Activated T-cell treated with anti-CD3 and anti-CD28 coated beads, Interleukin-2, amount 50 U/mL, for 72 hours (primary cell): ENCODE results near the gene STRN. TPM values are rescaled to one million over a fixed set of nuclear protein-coding genes. Genes with fewer than 3 reads are reported as not detected.
"Not testable (repeated sequence)": the region's sequence is repeated elsewhere in the genome, so short reads cannot be mapped to it uniquely, and the experiment has no call there.

Source experiments
- ATAC-seq, 2 donors: fragments of 150-1000 bp; cut with Tn5 transposase; replicated peaks in 1 of 2; 2 replicates each; pipeline ENCODE4 v1.10.0; 2021; ENCODE audit warnings: moderate library complexity in 2 of 2, mild to moderate bottlenecking in 1 of 2
- DNase-seq, 2 donors: peaks; one replicate each; pipeline ENCODE4 v3.0.0; 2021 to 2022; ENCODE audit warnings: mixed read lengths in 1 of 2
- H3K27ac Mint-ChIP-seq: one replicate; pipeline ENCODE4 v1.8.0; 2022; ENCODE audit warnings: mild to moderate bottlenecking, moderate library complexity, mixed read lengths
- H3K27me3 Mint-ChIP-seq: one replicate; pipeline ENCODE4 v1.8.0; 2022; ENCODE audit warnings: low read depth, mixed read lengths
- H3K36me3 Mint-ChIP-seq, 2 donors: one replicate each; pipeline ENCODE4 v1.8.0; 2022; ENCODE audit warnings: mixed read lengths in 2 of 2, mild to moderate bottlenecking in 1 of 2; ENCODE audit not compliant: insufficient read depth in 2 of 2
- H3K4me1 Mint-ChIP-seq: one replicate; pipeline ENCODE4 v1.8.0; 2022; ENCODE audit warnings: low read depth, mixed read lengths
- H3K4me3 Mint-ChIP-seq, 2 donors: one replicate each; pipeline ENCODE4 v1.8.0; 2022; ENCODE audit warnings: mild to moderate bottlenecking in 2 of 2, mixed read lengths in 2 of 2, moderate library complexity in 2 of 2
- H3K9me3 Mint-ChIP-seq, 2 donors: one replicate each; pipeline ENCODE4 v1.8.0; 2022; ENCODE audit warnings: mixed read lengths in 2 of 2
- total RNA-seq, 2 donors: library from RNA; stranded (reverse); gene quantifications; one replicate each; pipeline ENCODE4 v1.2.3, GENCODE V29; 2022

STRN gene
- total RNA-seq, 2 donors from 2014 or later, result 34.1 to 41.7 TPM

- no peak overlapping the region for H3K27ac Mint-ChIP-seq
These were observed 11.2 kb downstream of the STRN start for GRCh38 chr2:36954977-36955607.

GRCh38 chr2:36952748-36953197, 13.6 kb downstream of the STRN start:
- Mint-ChIP-seq H3K4me3 (no peak overlapping the region), H3K36me3 (no peaks in the 10 kb centered on the region), H3K4me1 (peaks cover 46% of the 10 kb centered on the region), H3K27ac (no peak overlapping the region), H3K27me3 (no peaks in the 10 kb centered on the region), H3K9me3 (no peaks in the 10 kb centered on the region)
- ATAC-seq (no peak), DNase-seq (no peak)

More at GRCh38 chr2:36954977-36955607, 11.2 kb downstream of the STRN start:
- Mint-ChIP-seq H3K4me3 (no peak overlapping the region), H3K9me3 (no peaks in the 10 kb centered on the region), H3K36me3 (peaks cover 0 to 5% of the 10 kb centered on the region in 2 donors), H3K27me3 (no peaks in the 10 kb centered on the region), H3K4me1 (peaks cover 56% of the 10 kb centered on the region)
- ATAC-seq (no peak), DNase-seq (no peak)

- H3K36me3 Mint-ChIP-seq, result no peaks in the 10 kb centered on the region
- peak overlapping the region; percentile 22 for H3K27ac Mint-ChIP-seq
- DNase-seq, result no peak
- ATAC-seq, result peak in 1 of 2 donors; percentile 39
- no peaks in the 10 kb centered on the region for H3K9me3 Mint-ChIP-seq
- peaks cover 46% of the 10 kb centered on the region for H3K4me1 Mint-ChIP-seq
- no peak overlapping the region for H3K4me3 Mint-ChIP-seq
- no peaks in the 10 kb centered on the region for H3K27me3 Mint-ChIP-seq
These were observed 14.8 kb downstream of the STRN start for GRCh38 chr2:36951574-36951973.

DNA sequence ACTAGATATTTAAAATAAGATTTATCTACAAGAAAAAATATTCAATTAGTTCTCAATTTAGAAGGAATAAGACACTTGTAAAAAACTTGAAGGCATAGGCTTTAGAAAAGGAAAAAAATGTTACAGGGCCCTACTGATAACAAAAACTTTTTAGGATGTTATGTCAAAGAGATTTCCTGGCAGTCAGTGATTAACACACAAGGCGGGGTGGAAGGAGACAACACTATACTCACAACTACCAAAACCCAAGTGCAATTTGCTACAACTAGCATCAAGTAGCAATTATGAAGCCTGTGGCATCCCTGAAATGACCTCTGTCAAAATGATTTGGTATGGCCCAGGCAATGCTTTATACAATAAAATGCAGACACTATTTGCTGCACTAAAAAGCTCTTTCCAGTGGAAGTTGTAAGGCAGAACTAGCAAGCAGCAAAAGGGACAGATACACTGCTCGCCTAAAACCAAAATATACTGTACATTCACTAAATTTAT, 15.3 kb downstream of the STRN start:
- Mint-ChIP-seq H3K27ac (peak overlapping the region; percentile 22), H3K9me3 (no peaks in the 10 kb centered on the region), H3K4me3 (no peak overlapping the region), H3K36me3 (no peaks in the 10 kb centered on the region), H3K4me1 (peaks cover 46% of the 10 kb centered on the region), H3K27me3 (no peaks in the 10 kb centered on the region)
- no peak for ATAC-seq
- no peak for DNase-seq

GRCh38 chr2:36949845-36950244, 16.5 kb downstream of the STRN start:
- H3K4me1 Mint-ChIP-seq, result peaks cover 39% of the 10 kb centered on the region
- no peaks in the 10 kb centered on the region for H3K36me3 Mint-ChIP-seq
- H3K4me3 Mint-ChIP-seq, result peak overlapping the region; percentile 7 to 34
- ATAC-seq (no peak), DNase-seq (no peak)
- peak overlapping the region; percentile 38 for H3K27ac Mint-ChIP-seq
- no peaks in the 10 kb centered on the region for H3K9me3 Mint-ChIP-seq
- H3K27me3 Mint-ChIP-seq, result no peaks in the 10 kb centered on the region

DNA sequence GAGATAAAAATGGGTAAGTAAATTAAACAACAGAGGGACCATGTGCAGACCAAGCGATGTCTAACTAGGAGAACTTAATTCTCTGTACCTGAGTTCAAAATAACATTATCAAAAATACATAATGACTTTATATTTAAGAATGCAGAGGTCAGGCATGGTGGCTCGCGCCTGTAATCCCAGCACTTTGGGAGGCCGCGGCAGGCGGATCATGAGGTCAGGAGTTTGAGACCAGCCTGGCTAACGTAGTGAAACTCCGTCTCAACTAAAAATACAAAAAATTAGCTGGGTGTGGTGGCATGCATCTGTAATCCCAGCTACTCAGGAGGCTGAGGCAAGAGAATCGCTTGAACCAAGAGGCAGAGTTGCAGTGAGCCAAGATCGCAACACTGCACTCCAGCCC, 21.1 kb downstream of the STRN start:
- H3K4me3 Mint-ChIP-seq, ATAC-seq, DNase-seq, H3K27me3 Mint-ChIP-seq, H3K36me3 Mint-ChIP-seq, H3K9me3 Mint-ChIP-seq, H3K27ac Mint-ChIP-seq: not testable (repeated sequence)
- peaks cover 13% of the 10 kb centered on the region for H3K4me1 Mint-ChIP-seq

- DNase-seq (no peak), ATAC-seq (no peak)
- Mint-ChIP-seq H3K4me1 (peaks cover 2% of the 10 kb centered on the region), H3K36me3 (peaks cover 0 to 5% of the 10 kb centered on the region in 2 donors), H3K4me3 (no peak overlapping the region), H3K27me3 (no peaks in the 10 kb centered on the region), H3K9me3 (no peaks in the 10 kb centered on the region), H3K27ac (no peak overlapping the region)
These were observed 24.5 kb downstream of the STRN start for GRCh38 chr2:36941867-36942266.

DNA sequence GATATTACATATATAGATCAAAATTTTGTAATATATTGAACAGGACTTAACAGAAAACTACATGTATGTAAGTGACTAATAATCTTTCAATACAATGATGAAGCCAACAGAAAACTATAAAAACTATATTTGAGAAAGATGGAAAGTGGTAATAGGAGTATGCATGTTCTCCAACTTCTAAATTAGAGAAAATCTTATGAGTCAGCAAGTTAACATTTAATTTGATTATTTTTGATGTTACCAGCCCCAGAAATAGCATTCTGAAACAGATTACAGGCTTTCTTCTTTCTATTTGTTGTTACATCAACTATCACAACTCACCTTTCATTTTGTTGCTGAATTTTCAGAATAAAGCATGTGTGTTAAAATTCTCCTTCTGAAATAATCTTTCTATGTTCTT, 29.8 kb downstream of the STRN start:
- H3K4me3 Mint-ChIP-seq, H3K4me1 Mint-ChIP-seq, DNase-seq, H3K27ac Mint-ChIP-seq, ATAC-seq, H3K36me3 Mint-ChIP-seq, H3K27me3 Mint-ChIP-seq, H3K9me3 Mint-ChIP-seq: not testable (repeated sequence)

GRCh38 chr2:36931688-36932087, 34.6 kb downstream of the STRN start:
- not testable (repeated sequence) for H3K9me3 Mint-ChIP-seq, ATAC-seq, DNase-seq, H3K4me3 Mint-ChIP-seq, H3K36me3 Mint-ChIP-seq, H3K27me3 Mint-ChIP-seq, H3K27ac Mint-ChIP-seq
- H3K4me1 Mint-ChIP-seq, result peaks cover 12% of the 10 kb centered on the region

DNA sequence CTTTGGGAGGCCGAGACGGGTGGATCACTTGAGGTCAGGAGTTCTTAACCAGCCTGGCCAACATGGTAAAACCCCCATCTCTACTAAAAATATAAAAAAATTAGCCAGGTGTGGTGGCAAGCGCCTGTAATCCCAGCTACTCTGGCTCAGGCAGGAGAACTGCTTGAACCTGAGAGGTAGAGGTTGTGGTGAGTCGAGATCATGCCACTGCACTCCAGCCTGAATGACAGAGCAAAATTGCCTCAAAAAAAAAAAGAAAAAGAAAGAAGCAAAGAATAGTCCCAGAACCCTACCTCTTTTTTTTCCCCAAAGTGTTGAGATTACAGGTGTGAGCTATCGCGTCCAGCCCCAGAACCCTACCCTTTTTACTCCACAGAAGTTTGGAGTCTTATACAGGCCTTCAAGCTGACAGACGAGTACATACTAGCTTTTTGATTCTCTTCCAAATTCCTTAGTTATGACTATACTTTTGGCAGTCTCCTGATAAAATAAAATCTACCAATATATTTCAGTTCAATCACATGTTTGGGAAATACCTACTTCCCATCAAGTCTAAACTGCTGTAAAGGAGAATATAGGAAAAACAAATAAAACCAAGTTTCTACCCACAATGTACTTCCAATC, 35.4 kb downstream of the STRN start:
- H3K4me1 Mint-ChIP-seq, result peaks cover 18% of the 10 kb centered on the region
- H3K9me3 Mint-ChIP-seq, H3K36me3 Mint-ChIP-seq, H3K4me3 Mint-ChIP-seq, H3K27ac Mint-ChIP-seq, DNase-seq, H3K27me3 Mint-ChIP-seq, ATAC-seq: not testable (repeated sequence)

DNA sequence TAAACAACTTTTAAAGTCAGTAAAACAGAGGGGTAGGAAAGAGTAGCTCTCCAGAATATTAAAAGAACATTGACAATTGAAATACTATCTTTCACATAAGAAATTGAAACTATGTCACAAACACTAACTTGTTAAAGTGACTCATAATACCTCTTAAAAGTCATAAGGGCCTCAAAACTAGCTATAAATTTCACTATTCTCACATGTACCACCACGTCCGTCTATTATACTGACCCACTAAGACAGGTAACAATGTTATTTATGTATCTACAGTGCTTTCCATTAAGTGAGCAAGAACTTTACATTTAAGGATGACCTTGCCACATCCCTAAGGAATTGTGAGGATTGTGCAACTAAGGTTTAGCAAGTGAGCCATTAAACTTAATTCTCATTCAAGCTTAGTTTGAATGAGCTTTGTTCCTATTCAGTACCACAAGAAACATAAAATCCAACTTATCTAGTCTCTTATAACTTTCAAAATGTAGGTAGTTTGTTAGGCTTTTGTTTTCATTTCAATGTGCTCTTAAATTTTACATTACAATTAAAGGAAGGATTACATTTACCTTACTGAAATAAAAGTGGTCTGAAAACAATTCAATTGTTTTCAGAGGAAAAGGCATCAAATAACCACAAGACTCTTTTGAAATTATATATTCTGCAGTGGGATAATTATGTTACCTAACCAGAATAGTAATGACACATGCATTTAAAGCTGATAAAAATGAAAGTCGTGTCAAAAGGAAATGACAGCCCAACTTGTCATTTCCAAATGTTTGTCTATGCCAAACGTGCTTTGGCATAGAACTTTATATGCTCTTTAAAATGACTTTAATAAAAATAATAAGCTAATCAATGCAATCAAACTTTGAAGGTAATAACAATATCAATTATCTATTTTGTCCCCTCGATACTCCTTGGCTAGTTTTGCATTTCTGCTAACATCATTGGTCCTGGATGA, 39.9 kb downstream of the STRN start:
- DNase-seq, H3K36me3 Mint-ChIP-seq, H3K27me3 Mint-ChIP-seq, ATAC-seq, H3K9me3 Mint-ChIP-seq: not testable (repeated sequence)
- H3K27ac Mint-ChIP-seq, result peak overlapping the region; percentile 33
- peaks cover 48% of the 10 kb centered on the region for H3K4me1 Mint-ChIP-seq
- peak overlapping the region; percentile 63 to 80 for H3K4me3 Mint-ChIP-seq

DNA sequence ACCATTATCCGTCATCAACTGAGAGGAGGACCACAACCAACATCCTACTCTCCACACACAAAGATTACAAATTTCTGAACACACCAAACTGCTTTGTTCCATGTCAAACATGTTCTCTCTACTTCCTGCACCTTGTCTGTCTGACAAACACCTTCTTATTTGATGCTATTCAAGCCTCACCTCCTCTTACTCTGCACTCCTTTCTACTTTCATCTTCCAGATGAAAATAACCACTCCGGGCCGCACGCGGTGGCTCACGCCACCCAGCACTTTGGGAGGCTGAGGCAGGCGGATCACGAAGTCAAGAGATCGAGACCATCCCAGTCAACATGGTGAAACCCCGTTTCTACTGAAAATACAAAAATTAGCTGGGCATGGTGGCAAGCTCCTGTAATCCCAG, 43.7 kb downstream of the STRN start:
- ATAC-seq, H3K36me3 Mint-ChIP-seq, H3K27me3 Mint-ChIP-seq, H3K9me3 Mint-ChIP-seq, H3K27ac Mint-ChIP-seq: not testable (repeated sequence)
- Mint-ChIP-seq H3K4me1 (peaks cover 49% of the 10 kb centered on the region), H3K4me3 (peak overlapping the region; percentile 37 to 63)
- DNase-seq, result peak in 1 of 2 donors; percentile 11

- no peaks in the 10 kb centered on the region for H3K36me3 Mint-ChIP-seq
- no peak overlapping the region for H3K27ac Mint-ChIP-seq
- ATAC-seq (no peak), DNase-seq (no peak)
- H3K9me3 Mint-ChIP-seq, result no peaks in the 10 kb centered on the region
- no peak overlapping the region for H3K4me3 Mint-ChIP-seq
- peaks cover 46% of the 10 kb centered on the region for H3K4me1 Mint-ChIP-seq
- H3K27me3 Mint-ChIP-seq, result no peaks in the 10 kb centered on the region
These were observed 44.4 kb downstream of the STRN start for GRCh38 chr2:36921984-36922383.
